Muscle of leg (tissue), 11 donors: ENCODE data around the gene CNTN2. TPM values are rescaled to one million over a fixed set of nuclear protein-coding genes. Genes with fewer than 3 reads are reported as not detected.

Source experiments
- DNase-seq: peaks from one replicate; pipeline ENCODE4 v3.0.0; 2013
- H3K27ac ChIP-seq: one replicate; pipeline ENCODE4 v1.5.1; 2013; ENCODE audit warnings: mild to moderate bottlenecking, low read length, control low read depth
- H3K27me3 ChIP-seq: one replicate; pipeline ENCODE4 v1.6.1; 2013; ENCODE audit warnings: low read length; ENCODE audit not compliant: control insufficient read depth, insufficient read depth
- H3K36me3 ChIP-seq: one replicate; pipeline ENCODE4 v1.6.1; 2013; ENCODE audit warnings: low read length; ENCODE audit not compliant: control insufficient read depth, insufficient read depth
- H3K4me1 ChIP-seq: one replicate; pipeline ENCODE4 v1.6.1; 2013; ENCODE audit warnings: low read length; ENCODE audit not compliant: control insufficient read depth, insufficient read depth
- H3K4me3 ChIP-seq: one replicate; pipeline ENCODE4 v1.5.1; 2013; ENCODE audit warnings: low read length, control low read depth
- H3K9me3 ChIP-seq: replicated peaks from 2 replicates; pipeline ENCODE4 v1.6.1; 2013; ENCODE audit warnings: low read depth, low read length; ENCODE audit not compliant: control insufficient read depth
- WGBS: methylation state at CpG from one replicate; pipeline ENCODE4 v1.1.5; 2013; ENCODE audit warnings: missing lambda C conversion rate; ENCODE audit not compliant: insufficient coverage; 5-methylcytosine and 5-hydroxymethylcytosine counted together
- polyA plus RNA-seq, 8 donors: library from polyadenylated mRNA; unstranded; fragments of 120-200 nt; gene quantifications; one replicate each; pipeline versions ENCODE4 v1.2.1 to v1.2.3, GENCODE V29; 2013; ENCODE audit warnings: inconsistent platforms in 1 of 8, low replicate concordance in 1 of 8; ENCODE audit not compliant: insufficient read length in 8 of 8, insufficient read depth in 1 of 8
- total RNA-seq: library from RNA; stranded (reverse); fragments of 120-200 nt; gene quantifications from one replicate; pipeline ENCODE4 v1.2.4, GENCODE V29; 2013

CNTN2 gene
- total and polyA plus RNA-seq, 9 donors: 0.23 to 1.5 (median 0.79) TPM

- Histone ChIP-seq H3K4me3 (no peak overlapping the region), H3K27me3 (peaks cover 53% of the 10 kb centered on the region), H3K36me3 (no peaks in the 10 kb centered on the region), H3K9me3 (no peaks in the 10 kb centered on the region), H3K27ac (no peak overlapping the region), H3K4me1 (peaks cover 13% of the 10 kb centered on the region)
- WGBS: 11% methylated on average over 4 of the region's 4 CpGs
- DNase-seq: no peak
Observed at GRCh38 chr1:205041001-205041715, 1.9 kb upstream of the CNTN2 start.

DNA sequence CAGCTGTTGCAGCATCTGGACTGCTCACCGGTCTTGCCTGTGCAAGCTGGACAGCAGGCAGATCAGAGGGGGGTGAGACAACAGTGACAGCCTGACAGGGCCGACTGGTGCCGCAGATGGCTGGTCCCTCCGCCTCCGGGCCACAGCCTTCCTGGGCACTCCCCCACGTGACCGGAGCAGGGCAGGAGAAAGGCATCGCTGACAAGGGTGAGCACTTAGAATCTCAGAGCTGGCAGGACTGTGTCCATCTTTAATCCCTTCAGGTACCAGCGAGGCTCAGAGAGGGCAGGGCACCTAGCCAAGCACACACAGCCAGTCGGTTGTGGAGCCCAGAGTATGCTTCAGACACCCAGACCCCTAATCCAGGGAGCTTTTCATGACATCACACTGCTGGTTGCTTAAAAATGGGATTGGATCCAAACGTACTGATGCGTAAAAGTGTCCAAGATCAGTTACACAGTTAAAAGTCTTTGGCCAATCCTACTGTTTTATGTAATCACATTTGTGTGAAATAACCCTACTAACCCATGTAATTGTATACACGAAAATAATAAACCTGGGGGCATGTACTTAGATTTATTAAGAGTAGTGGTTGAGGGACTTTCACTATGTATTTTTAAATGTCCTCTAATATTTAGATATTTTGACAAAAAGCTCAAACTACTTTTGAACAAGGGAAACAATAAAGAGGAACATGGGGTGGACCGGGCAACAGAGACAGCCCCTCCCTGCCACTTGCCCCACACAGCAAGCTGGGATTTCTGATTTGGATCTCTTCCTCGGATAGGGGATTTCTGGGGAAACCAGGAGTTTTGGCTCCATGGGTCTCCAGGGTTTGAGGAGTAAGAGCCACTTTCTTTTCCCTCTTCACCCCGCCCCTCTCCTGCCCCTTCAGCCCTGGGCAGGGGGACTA lies 758 bp upstream of the CNTN2 start:
- Histone ChIP-seq H3K9me3 (no peaks in the 10 kb centered on the region), H3K4me3 (no peak overlapping the region), H3K27me3 (peaks cover 64% of the 10 kb centered on the region), H3K4me1 (peaks cover 13% of the 10 kb centered on the region), H3K27ac (no peak overlapping the region), H3K36me3 (no peaks in the 10 kb centered on the region)
- WGBS: 72% methylated on average over 10 of the region's 16 CpGs
- DNase-seq: no peak

GRCh38 chr1:205043866-205044265 lies 854 bp downstream of the CNTN2 start:
- DNase-seq: no peak
- H3K27ac ChIP-seq: no peak overlapping the region
- no peaks in the 10 kb centered on the region for H3K9me3 ChIP-seq
- H3K4me3 ChIP-seq: no peak overlapping the region
- 20% methylated on average over 1 of the region's 4 CpGs for WGBS
- peaks cover 13% of the 10 kb centered on the region for H3K4me1 ChIP-seq
- H3K36me3 ChIP-seq: no peaks in the 10 kb centered on the region
- H3K27me3 ChIP-seq: peaks cover 71% of the 10 kb centered on the region

- Histone ChIP-seq H3K36me3 (no peaks in the 10 kb centered on the region), H3K4me3 (no peak overlapping the region), H3K27me3 (peaks cover 74% of the 10 kb centered on the region), H3K27ac (no peak overlapping the region), H3K4me1 (peaks cover 13% of the 10 kb centered on the region), H3K9me3 (no peaks in the 10 kb centered on the region)
- 17% methylated on average over 4 of the region's 5 CpGs for WGBS
- DNase-seq: no peak
Observed at GRCh38 chr1:205044741-205045140, 1.7 kb downstream of the CNTN2 start.

DNA sequence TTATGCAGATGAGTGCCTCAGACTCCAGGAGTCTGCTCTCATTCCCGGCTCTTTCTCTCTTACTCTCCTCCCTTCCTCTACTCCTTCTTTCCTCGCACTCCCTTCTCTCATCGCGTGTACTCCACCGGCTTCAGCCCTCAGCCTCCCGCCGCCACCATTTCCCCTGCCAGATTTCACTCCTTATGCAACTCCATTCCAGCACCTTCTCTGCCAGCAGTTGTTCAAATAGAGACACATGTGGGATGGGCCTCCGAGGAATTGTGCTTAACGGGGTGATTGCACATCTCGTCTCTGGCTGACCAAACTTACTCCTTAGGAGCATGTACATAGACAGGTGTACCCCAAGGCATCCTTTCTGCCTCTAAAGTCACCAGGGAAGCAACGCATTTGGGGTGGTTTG lies 2.1 kb downstream of the CNTN2 start:
- DNase-seq: no peak
- 33% methylated on average over 8 of the region's 11 CpGs for WGBS
- Histone ChIP-seq H3K36me3 (no peaks in the 10 kb centered on the region), H3K27me3 (peaks cover 72% of the 10 kb centered on the region), H3K27ac (no peak overlapping the region), H3K4me3 (no peak overlapping the region), H3K9me3 (no peaks in the 10 kb centered on the region), H3K4me1 (peaks cover 13% of the 10 kb centered on the region)

DNA sequence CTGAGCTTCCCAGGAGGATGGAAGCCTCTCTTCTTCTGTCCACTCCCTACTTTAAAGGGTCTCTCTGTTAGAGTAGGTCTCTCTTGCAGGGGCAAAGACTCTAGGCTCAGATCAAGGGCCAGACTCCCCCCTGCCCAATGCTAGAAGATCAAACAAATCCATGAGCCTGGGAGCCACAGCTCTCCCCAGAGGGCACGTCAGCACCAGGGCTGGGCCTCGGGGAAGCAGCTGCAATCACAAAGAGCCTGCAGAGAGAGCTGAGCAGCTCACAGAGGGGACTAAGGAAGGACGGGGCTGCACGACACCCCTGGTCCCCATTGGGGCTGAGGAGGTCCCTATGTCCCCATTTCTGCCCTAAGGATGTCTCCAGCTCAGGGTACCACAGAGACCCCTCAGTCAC lies 3.9 kb downstream of the CNTN2 start:
- Histone ChIP-seq H3K27ac (no peak overlapping the region), H3K4me3 (no peak overlapping the region), H3K27me3 (peaks cover 64% of the 10 kb centered on the region), H3K9me3 (no peaks in the 10 kb centered on the region), H3K36me3 (no peaks in the 10 kb centered on the region), H3K4me1 (peaks cover 6% of the 10 kb centered on the region)
- DNase-seq: no peak
- WGBS: 23% methylated on average over 4 of the region's 4 CpGs

- Histone ChIP-seq H3K27me3 (peaks cover 65% of the 10 kb centered on the region), H3K4me3 (no peak overlapping the region), H3K27ac (no peak overlapping the region), H3K36me3 (no peaks in the 10 kb centered on the region), H3K9me3 (no peaks in the 10 kb centered on the region), H3K4me1 (peaks cover 6% of the 10 kb centered on the region)
- WGBS: no CpG with 5 or more reads among the region's 5 CpGs
- no peak for DNase-seq
Observed at GRCh38 chr1:205047764-205048231, 4.8 kb downstream of the CNTN2 start.

- Histone ChIP-seq H3K27me3 (peaks cover 62% of the 10 kb centered on the region), H3K4me1 (peaks cover 4% of the 10 kb centered on the region), H3K36me3 (no peaks in the 10 kb centered on the region), H3K9me3 (no peaks in the 10 kb centered on the region), H3K4me3 (no peak overlapping the region), H3K27ac (no peak overlapping the region)
- WGBS: 87% methylated on average over 6 of the region's 9 CpGs
- no peak for DNase-seq
Observed at GRCh38 chr1:205048382-205048781, 5.4 kb downstream of the CNTN2 start.

- Histone ChIP-seq H3K27ac (no peak overlapping the region), H3K36me3 (no peaks in the 10 kb centered on the region), H3K27me3 (peaks cover 55% of the 10 kb centered on the region), H3K4me1 (no peaks in the 10 kb centered on the region), H3K4me3 (no peak overlapping the region), H3K9me3 (no peaks in the 10 kb centered on the region)
- DNase-seq: no peak
- WGBS: 66% methylated on average over 6 of the region's 6 CpGs
Observed at GRCh38 chr1:205049479-205049878, 6.5 kb downstream of the CNTN2 start.

- Histone ChIP-seq H3K27me3 (peaks cover 24% of the 10 kb centered on the region), H3K27ac (no peak overlapping the region), H3K36me3 (no peaks in the 10 kb centered on the region), H3K4me3 (no peak overlapping the region), H3K4me1 (no peaks in the 10 kb centered on the region), H3K9me3 (no peaks in the 10 kb centered on the region)
- DNase-seq: no peak
- 23% methylated on average over 5 of the region's 11 CpGs for WGBS
Observed at GRCh38 chr1:205052690-205053089, 9.7 kb downstream of the CNTN2 start.
